Stomach (tissue), 4 donors: ENCODE results near the gene DYNAP.

Source experiments
- CTCF ChIP-seq, 7 experiments: fragments of 450-650 bp in 4 of 7; fragments of 200-600 bp in 3 of 7; sonication (generic) in 3 of 7; IDR thresholded peaks; one replicate each; pipeline ENCODE4 v1.5.1; 2016 to 2019; ENCODE audit warnings: antibody characterized with exemption in 7 of 7, control low read depth in 2 of 7, mild to moderate bottlenecking in 1 of 7
- POLR2AphosphoS5 ChIP-seq, 3 donors: sonication (generic); formaldehyde crosslinking; IDR thresholded peaks; one replicate each; pipeline ENCODE4 v1.6.1; 2016; ENCODE audit warnings: antibody characterized with exemption in 3 of 3

GRCh38 chr18:54558609-54559585 lies 32.1 kb upstream of the DYNAP start:
- TF ChIP-seq POLR2AphosphoS5 (IDR thresholded peaks at IDR 0.05) (no peak), CTCF (IDR thresholded peaks at IDR 0.05) (peak in 5 of 7 experiments; percentile 50 to 78 (median 64))
